K562 (cell line): ENCODE data around the gene PPIH. TPM values are rescaled to one million over a fixed set of nuclear protein-coding genes. Genes with fewer than 3 reads are reported as not detected.

Experiments
- CBFB ChIP-seq: sonication (generic); formaldehyde crosslinking; IDR thresholded peaks from 2 replicates; pipeline ENCODE4 v1.4.0; 2020; ENCODE audit warnings: mild to moderate bottlenecking, missing genetic modification reagents
- CBX5 ChIP-seq: IDR thresholded peaks from 2 replicates; pipeline ENCODE4 v1.6.1; 2014; ENCODE audit warnings: low read depth, borderline replicate concordance
- CHAMP1 ChIP-seq: fragments of 450-650 bp; IDR thresholded peaks from 2 replicates; pipeline ENCODE4 v1.6.1; 2016; ENCODE audit warnings: mild to moderate bottlenecking
- CHD1 ChIP-seq: fragments of 200-600 bp; sonication (generic); IDR thresholded peaks from one replicate; pipeline ENCODE4 v1.6.1; 2012; ENCODE audit warnings: mild to moderate bottlenecking, moderate library complexity, low read length, inconsistent platforms
- FOXA3 ChIP-seq, 2 experiments: fragments of 450-650 bp in 1 of 2; sonication (generic) in 1 of 2; formaldehyde crosslinking; IDR thresholded peaks in 1 of 2; conservative IDR thresholded peaks in 1 of 2; 2 replicates each; pipeline versions ENCODE4 v1.4.0 to v1.8.0; 2020 to 2022; ENCODE audit warnings: mild to moderate bottlenecking in 2 of 2, missing genetic modification reagents in 1 of 2
- HMG20A ChIP-seq: fragments of 450-650 bp; formaldehyde crosslinking; conservative IDR thresholded peaks from 2 replicates; pipeline ENCODE4 v1.4.0; 2020; ENCODE audit warnings: mild to moderate bottlenecking, mixed read lengths
- HSF4 ChIP-seq: fragments of 250-450 bp; sonication (Bioruptor Pico); IDR thresholded peaks from 2 replicates; pipeline ENCODE4 v2.1.2; 2022; ENCODE audit warnings: mild to moderate bottlenecking, moderate library complexity, borderline replicate concordance
- ILF3 ChIP-seq: fragments of 450-650 bp; IDR thresholded peaks from 2 replicates; pipeline ENCODE4 v1.6.1; 2018; ENCODE audit warnings: antibody characterized with exemption, mild to moderate bottlenecking, moderate library complexity, borderline replicate concordance
- KLF10 ChIP-seq: fragments of 250-450 bp; sonication (Bioruptor Pico); IDR thresholded peaks from 2 replicates; pipeline ENCODE4 v1.6.1; 2021; ENCODE audit warnings: matching md5 sums
- MECOM ChIP-seq: fragments of 250-450 bp; sonication (Bioruptor Pico); IDR thresholded peaks from 2 replicates; pipeline ENCODE4 v1.8.0; 2022; ENCODE audit warnings: inconsistent platforms
- POLR2A ChIP-seq: fragments of 450-650 bp; conservative IDR thresholded peaks from 2 replicates; pipeline ENCODE4 v1.6.1; 2016
- RCOR1 ChIP-seq, 2 experiments: IDR thresholded peaks; 2 replicates each; pipeline ENCODE4 v1.6.1; 2012; ENCODE audit warnings: low read depth in 2 of 2, low read length in 2 of 2, borderline replicate concordance in 1 of 2, improper control_type of control experiment in 1 of 2
- RFX1 ChIP-seq: fragments of 450-650 bp; IDR thresholded peaks from 2 replicates; pipeline ENCODE4 v1.6.1; 2016; ENCODE audit warnings: mild to moderate bottlenecking, moderate library complexity
- SIN3A ChIP-seq, 2 experiments: fragments of 150-350 bp in 1 of 2; IDR thresholded peaks; 2 replicates each; pipeline ENCODE4 v1.6.1; 2011 to 2016; ENCODE audit warnings: borderline replicate concordance in 2 of 2, low read depth in 2 of 2, low read length in 2 of 2, mild to moderate bottlenecking in 2 of 2, moderate library complexity in 2 of 2; ENCODE audit not compliant: control insufficient read depth in 1 of 2
- TAL1 ChIP-seq: fragments of 450-650 bp; IDR thresholded peaks from 2 replicates; pipeline ENCODE4 v1.6.1; 2016; ENCODE audit warnings: mild to moderate bottlenecking
- ZNF175 ChIP-seq: fragments of 200-800 bp; sonication (Bioruptor generic); IDR thresholded peaks from 2 replicates; pipeline ENCODE4 v1.6.1; 2016; ENCODE audit warnings: low read depth, mild to moderate bottlenecking, missing genetic modification characterization, missing compliant biosample characterization
- ZNF586 ChIP-seq: fragments of 450-650 bp; formaldehyde crosslinking; conservative IDR thresholded peaks from 2 replicates; pipeline ENCODE4 v1.4.0; 2020; ENCODE audit warnings: mild to moderate bottlenecking, moderate library complexity
- ZNF764 ChIP-seq: fragments of 250-450 bp; sonication (Bioruptor Pico); IDR thresholded peaks from 2 replicates; pipeline ENCODE4 v1.4.0; 2020; ENCODE audit warnings: low read depth, mild to moderate bottlenecking, moderate library complexity
- polyA plus RNA-seq, 8 experiments: library from polyadenylated mRNA; depleted of rRNA in 4 of 8; stranded (reverse) in 5 of 8; unstranded in 3 of 8; fragments of >200 nt; fragmentation: Nextera tagmentation in 2 of 8; fragmentation: Illumina TruSeq in 1 of 8; extraction: Ambion mirVana in 2 of 8; extraction: Trizol in 1 of 8; gene quantifications; 2 replicates each; pipeline versions ENCODE4 v1.2.1 to v1.2.3, GENCODE V29; 2011 to 2014; ENCODE audit warnings: inconsistent platforms in 1 of 8, missing spikeins in 1 of 8
- total RNA-seq, 7 experiments: library from RNA; depleted of rRNA in 6 of 7; stranded (reverse); fragments of >200 nt in 6 of 7; fragmentation: Illumina TruSeq in 2 of 7; extraction: Trizol in 2 of 7; gene quantifications; 2 replicates each; pipeline versions ENCODE4 v1.2.1 to v1.2.3, GENCODE V29; 2011 to 2021; ENCODE audit warnings: low replicate concordance in 1 of 7
- TF ChIP-seq, protein P1 (sequence below): sonication (generic); formaldehyde crosslinking; IDR thresholded peaks from 2 replicates; pipeline ENCODE4 v1.8.0; 2022; ENCODE audit warnings: missing genetic modification reagents, mild to moderate bottlenecking, borderline replicate concordance
- TF ChIP-seq, protein P2 (sequence below): fragments of 200-800 bp; sonication (Bioruptor generic); IDR thresholded peaks from 2 replicates; pipeline ENCODE4 v1.6.1; 2016; ENCODE audit warnings: missing genetic modification characterization, missing compliant biosample characterization

The PPIH gene
- total and polyA plus RNA-seq, 9 of the 15 experiments (the other 6 are each of a cell fraction or from before 2014, with no cell fraction given): 197 to 470 (median 277) TPM

- TF ChIP-seq CBX5: no peak
- TF ChIP-seq TAL1: no peak
- no peak for TF ChIP-seq ZNF764 (CRISPR knock-in tag)
- TF ChIP-seq, protein P1, sequence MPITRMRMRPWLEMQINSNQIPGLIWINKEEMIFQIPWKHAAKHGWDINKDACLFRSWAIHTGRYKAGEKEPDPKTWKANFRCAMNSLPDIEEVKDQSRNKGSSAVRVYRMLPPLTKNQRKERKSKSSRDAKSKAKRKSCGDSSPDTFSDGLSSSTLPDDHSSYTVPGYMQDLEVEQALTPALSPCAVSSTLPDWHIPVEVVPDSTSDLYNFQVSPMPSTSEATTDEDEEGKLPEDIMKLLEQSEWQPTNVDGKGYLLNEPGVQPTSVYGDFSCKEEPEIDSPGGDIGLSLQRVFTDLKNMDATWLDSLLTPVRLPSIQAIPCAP (CRISPR knock-in tag): no peak
- TF ChIP-seq CHAMP1: no peak
- TF ChIP-seq RFX1: no peak
- TF ChIP-seq CHD1: peak; percentile 74
- no peak for TF ChIP-seq ZNF586 (CRISPR knock-in tag)
- TF ChIP-seq SIN3A (IDR thresholded peaks at IDR 0.05; ENCODE audit: borderline replicate concordance in 2 of 2, control insufficient read depth in 1 of 2, low read depth in 2 of 2, low read length in 2 of 2): peak; percentile 95 to 99
- TF ChIP-seq ILF3: no peak
- no peak for TF ChIP-seq KLF10
- TF ChIP-seq CBFB (CRISPR knock-in tag): no peak
- TF ChIP-seq FOXA3 (CRISPR knock-in tag; conservative IDR thresholded peaks at IDR 0.05 in 1 of 2, IDR thresholded peaks at IDR 0.05 in 1 of 2): peak in 1 of 2 experiments; percentile 71; a peak in 2 of 4 replicates
- TF ChIP-seq HSF4 (CRISPR knock-in tag): no peak
- TF ChIP-seq POLR2A: peak; percentile 65
- no peak for TF ChIP-seq HMG20A
- peak; percentile 63; the same call in 1 of the 2 replicates for TF ChIP-seq ZNF175 (CRISPR knock-in tag)
- no peak for TF ChIP-seq MECOM (CRISPR knock-in tag)
- TF ChIP-seq, protein P2, sequence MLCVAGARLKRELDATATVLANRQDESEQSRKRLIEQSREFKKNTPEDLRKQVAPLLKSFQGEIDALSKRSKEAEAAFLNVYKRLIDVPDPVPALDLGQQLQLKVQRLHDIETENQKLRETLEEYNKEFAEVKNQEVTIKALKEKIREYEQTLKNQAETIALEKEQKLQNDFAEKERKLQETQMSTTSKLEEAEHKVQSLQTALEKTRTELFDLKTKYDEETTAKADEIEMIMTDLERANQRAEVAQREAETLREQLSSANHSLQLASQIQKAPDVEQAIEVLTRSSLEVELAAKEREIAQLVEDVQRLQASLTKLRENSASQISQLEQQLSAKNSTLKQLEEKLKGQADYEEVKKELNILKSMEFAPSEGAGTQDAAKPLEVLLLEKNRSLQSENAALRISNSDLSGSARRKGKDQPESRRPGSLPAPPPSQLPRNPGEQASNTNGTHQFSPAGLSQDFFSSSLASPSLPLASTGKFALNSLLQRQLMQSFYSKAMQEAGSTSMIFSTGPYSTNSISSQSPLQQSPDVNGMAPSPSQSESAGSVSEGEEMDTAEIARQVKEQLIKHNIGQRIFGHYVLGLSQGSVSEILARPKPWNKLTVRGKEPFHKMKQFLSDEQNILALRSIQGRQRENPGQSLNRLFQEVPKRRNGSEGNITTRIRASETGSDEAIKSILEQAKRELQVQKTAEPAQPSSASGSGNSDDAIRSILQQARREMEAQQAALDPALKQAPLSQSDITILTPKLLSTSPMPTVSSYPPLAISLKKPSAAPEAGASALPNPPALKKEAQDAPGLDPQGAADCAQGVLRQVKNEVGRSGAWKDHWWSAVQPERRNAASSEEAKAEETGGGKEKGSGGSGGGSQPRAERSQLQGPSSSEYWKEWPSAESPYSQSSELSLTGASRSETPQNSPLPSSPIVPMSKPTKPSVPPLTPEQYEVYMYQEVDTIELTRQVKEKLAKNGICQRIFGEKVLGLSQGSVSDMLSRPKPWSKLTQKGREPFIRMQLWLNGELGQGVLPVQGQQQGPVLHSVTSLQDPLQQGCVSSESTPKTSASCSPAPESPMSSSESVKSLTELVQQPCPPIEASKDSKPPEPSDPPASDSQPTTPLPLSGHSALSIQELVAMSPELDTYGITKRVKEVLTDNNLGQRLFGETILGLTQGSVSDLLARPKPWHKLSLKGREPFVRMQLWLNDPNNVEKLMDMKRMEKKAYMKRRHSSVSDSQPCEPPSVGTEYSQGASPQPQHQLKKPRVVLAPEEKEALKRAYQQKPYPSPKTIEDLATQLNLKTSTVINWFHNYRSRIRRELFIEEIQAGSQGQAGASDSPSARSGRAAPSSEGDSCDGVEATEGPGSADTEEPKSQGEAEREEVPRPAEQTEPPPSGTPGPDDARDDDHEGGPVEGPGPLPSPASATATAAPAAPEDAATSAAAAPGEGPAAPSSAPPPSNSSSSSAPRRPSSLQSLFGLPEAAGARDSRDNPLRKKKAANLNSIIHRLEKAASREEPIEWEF (CRISPR knock-in tag): no peak
- no peak; a peak in 1 of 4 replicates for TF ChIP-seq RCOR1 (IDR thresholded peaks at IDR 0.05; ENCODE audit: borderline replicate concordance in 1 of 2, low read depth in 2 of 2, low read length in 2 of 2)
These were observed 24.7 kb downstream of the PPIH start (continued) for GRCh38 chr1:42682739-42683531.
